ENCODE data around the gene POU3F1. TPM values are rescaled to one million over a fixed set of nuclear protein-coding genes. Genes with fewer than 3 reads are reported as not detected.
A peak's percentile ranks its signal among the peaks of the same experiment; 100 is the strongest.

POU3F1 gene
- total and polyA plus RNA-seq, 4 donors: 0.04 to 0.20 (median 0.17) TPM

DNA sequence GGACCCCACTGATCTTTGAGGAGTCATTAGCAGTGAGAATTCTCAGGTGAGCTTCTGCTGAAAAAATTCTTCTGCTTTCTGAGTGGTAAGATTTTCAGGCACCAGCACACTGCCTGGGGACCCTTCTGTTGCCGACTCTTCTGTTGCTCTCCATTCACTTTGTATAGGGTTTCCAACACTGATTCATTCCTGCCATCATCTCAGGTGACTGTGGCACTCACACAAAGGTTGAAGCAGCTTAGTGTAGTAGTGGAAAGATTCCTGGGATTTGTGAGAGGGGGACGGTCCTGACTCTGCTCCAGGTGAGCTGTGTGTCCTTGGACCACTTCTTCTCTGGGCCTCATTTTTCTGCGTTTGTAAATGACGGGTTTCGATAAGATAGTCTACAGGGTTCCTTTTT, 24.6 kb downstream of the POU3F1 start:
- no peaks in the 10 kb centered on the region for H3K9me3 ChIP-seq (ENCODE audit: control insufficient read depth in 4 of 4, insufficient read depth in 3 of 4, low read length in 3 of 4)
- WGBS, 2 donors: 96 to 99% methylated on average over 5 of the region's 5 CpGs
- H3K27ac ChIP-seq (ENCODE audit: low read depth in 1 of 2, low read length in 1 of 2): no peak overlapping the region
- H3K9ac ChIP-seq (ENCODE audit: insufficient read depth in 1 of 2, low read length in 2 of 2): no peak overlapping the region
- H3K4me3 ChIP-seq: no peak overlapping the region
- peaks cover 15 to 61% (median 44%) of the 10 kb centered on the region in 4 donors for H3K36me3 ChIP-seq (ENCODE audit: control insufficient read depth in 4 of 4, insufficient read depth in 4 of 4, low read length in 4 of 4)
- DNase-seq (no peak), ATAC-seq (ENCODE audit: insufficient read depth, low FRiP score) (no peak)
- no peaks in the 10 kb centered on the region for H3K27me3 ChIP-seq (ENCODE audit: control insufficient read depth in 3 of 3, insufficient read depth in 3 of 3, low read length in 2 of 3)
- TF ChIP-seq, protein P1, sequence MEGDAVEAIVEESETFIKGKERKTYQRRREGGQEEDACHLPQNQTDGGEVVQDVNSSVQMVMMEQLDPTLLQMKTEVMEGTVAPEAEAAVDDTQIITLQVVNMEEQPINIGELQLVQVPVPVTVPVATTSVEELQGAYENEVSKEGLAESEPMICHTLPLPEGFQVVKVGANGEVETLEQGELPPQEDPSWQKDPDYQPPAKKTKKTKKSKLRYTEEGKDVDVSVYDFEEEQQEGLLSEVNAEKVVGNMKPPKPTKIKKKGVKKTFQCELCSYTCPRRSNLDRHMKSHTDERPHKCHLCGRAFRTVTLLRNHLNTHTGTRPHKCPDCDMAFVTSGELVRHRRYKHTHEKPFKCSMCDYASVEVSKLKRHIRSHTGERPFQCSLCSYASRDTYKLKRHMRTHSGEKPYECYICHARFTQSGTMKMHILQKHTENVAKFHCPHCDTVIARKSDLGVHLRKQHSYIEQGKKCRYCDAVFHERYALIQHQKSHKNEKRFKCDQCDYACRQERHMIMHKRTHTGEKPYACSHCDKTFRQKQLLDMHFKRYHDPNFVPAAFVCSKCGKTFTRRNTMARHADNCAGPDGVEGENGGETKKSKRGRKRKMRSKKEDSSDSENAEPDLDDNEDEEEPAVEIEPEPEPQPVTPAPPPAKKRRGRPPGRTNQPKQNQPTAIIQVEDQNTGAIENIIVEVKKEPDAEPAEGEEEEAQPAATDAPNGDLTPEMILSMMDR (IDR thresholded peaks at IDR 0.05; ENCODE audit: control extremely low read depth, extremely low read depth): no peak
- H3K4me1 ChIP-seq (ENCODE audit: control insufficient read depth in 5 of 5, insufficient read depth in 5 of 5, low read length in 5 of 5): peaks cover 0 to 8% (median 0%) of the 10 kb centered on the region in 5 donors

DNA sequence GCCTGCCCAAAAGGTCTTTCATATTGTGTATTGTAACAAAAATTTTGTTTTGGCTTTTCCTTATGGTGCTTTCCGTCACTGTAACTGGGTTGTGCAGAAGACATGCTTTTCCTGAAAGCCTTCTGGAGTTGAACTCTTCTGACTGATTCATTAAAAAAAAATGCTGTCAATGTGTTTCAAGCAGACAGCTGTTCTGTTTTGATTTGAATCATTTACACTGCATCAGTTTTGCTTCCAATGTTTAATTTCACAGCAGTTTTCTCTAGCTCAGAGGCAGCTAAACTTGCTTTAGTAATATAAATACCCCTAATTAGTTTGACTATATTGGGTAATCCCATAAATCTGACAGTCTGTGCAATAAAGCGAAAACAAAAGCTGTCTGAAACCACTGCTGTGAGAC, 26.2 kb downstream of the POU3F1 start:
- WGBS, 2 donors: 96 to 99% methylated on average over 2 of the region's 2 CpGs
- TF ChIP-seq, protein P1 (IDR thresholded peaks at IDR 0.05; ENCODE audit: control extremely low read depth, extremely low read depth): no peak
- Histone ChIP-seq H3K9me3 (ENCODE audit: control insufficient read depth in 4 of 4, insufficient read depth in 3 of 4, low read length in 3 of 4) (no peaks in the 10 kb centered on the region), H3K27ac (ENCODE audit: low read depth in 1 of 2, low read length in 1 of 2) (no peak overlapping the region), H3K4me3 (no peak overlapping the region), H3K4me1 (ENCODE audit: control insufficient read depth in 5 of 5, insufficient read depth in 5 of 5, low read length in 5 of 5) (peaks cover 2 to 21% (median 6%) of the 10 kb centered on the region in 5 donors), H3K9ac (ENCODE audit: insufficient read depth in 1 of 2, low read length in 2 of 2) (no peak overlapping the region), H3K27me3 (ENCODE audit: control insufficient read depth in 3 of 3, insufficient read depth in 3 of 3, low read length in 2 of 3) (no peaks in the 10 kb centered on the region), H3K36me3 (ENCODE audit: control insufficient read depth in 4 of 4, insufficient read depth in 4 of 4, low read length in 4 of 4) (peaks cover 14 to 56% (median 42%) of the 10 kb centered on the region in 4 donors)
- DNase-seq (no peak), ATAC-seq (ENCODE audit: insufficient read depth, low FRiP score) (no peak)

DNA sequence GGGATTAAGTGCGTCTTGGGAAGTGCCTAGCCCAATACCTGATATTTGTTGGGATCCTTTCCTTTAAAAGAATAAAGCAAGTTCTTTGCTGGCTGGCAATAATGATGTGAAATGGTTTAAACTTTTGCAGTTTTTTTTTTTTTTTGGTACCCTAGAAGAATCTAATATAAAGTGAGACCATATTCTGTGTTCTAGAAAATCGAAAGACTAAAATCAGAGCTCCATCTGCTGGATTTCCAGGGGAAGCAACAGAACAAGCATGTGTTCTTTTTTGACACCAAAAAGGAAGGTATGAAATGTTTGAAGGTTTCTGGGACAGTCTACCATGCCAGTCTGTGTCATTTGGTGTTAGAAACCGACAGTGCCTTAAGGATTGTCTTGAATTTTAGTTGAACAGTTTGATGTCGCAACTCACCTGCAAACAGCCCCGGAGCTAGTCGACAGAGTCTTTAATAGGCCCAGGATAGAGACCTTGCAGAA, 27.7 kb downstream of the POU3F1 start:
- 70 to 71% methylated on average over 6 of the region's 6 CpGs for WGBS, 2 donors
- peaks cover 4 to 34% (median 16%) of the 10 kb centered on the region in 5 donors for H3K4me1 ChIP-seq (ENCODE audit: control insufficient read depth in 5 of 5, insufficient read depth in 5 of 5, low read length in 5 of 5)
- H3K4me3 ChIP-seq: no peak overlapping the region
- H3K36me3 ChIP-seq (ENCODE audit: control insufficient read depth in 4 of 4, insufficient read depth in 4 of 4, low read length in 4 of 4): peaks cover 10 to 49% (median 36%) of the 10 kb centered on the region in 4 donors
- no peaks in the 10 kb centered on the region for H3K9me3 ChIP-seq (ENCODE audit: control insufficient read depth in 4 of 4, insufficient read depth in 3 of 4, low read length in 3 of 4)
- DNase-seq (peak in 2 of 3 donors; percentile 61 to 71), ATAC-seq (ENCODE audit: insufficient read depth, low FRiP score) (no peak)
- no peaks in the 10 kb centered on the region for H3K27me3 ChIP-seq (ENCODE audit: control insufficient read depth in 3 of 3, insufficient read depth in 3 of 3, low read length in 2 of 3)
- no peak overlapping the region for H3K9ac ChIP-seq (ENCODE audit: insufficient read depth in 1 of 2, low read length in 2 of 2)
- TF ChIP-seq, protein P1 (IDR thresholded peaks at IDR 0.05; ENCODE audit: control extremely low read depth, extremely low read depth): peak; percentile 24
- H3K27ac ChIP-seq (ENCODE audit: low read depth in 1 of 2, low read length in 1 of 2): no peak overlapping the region

Data from lung (tissue), 12 donors.